ENCODE measurements around the gene ARL4D.
"Not testable (repeated sequence)": the region's sequence is repeated elsewhere in the genome, so short reads cannot be mapped to it uniquely, and the experiment has no call there.

ARL4D gene

GRCh38 chr17:43363181-43363925, 35.4 kb upstream of the ARL4D start:
- Histone ChIP-seq H3K9me3 (ENCODE audit: low read length) (no peaks in the 10 kb centered on the region), H3K4me3 (ENCODE audit: low read length) (no peak overlapping the region), H2AFZ (ENCODE audit: low read depth, low read length) (no peak overlapping the region), H3K36me3 (ENCODE audit: insufficient read depth, low read length) (no peaks in the 10 kb centered on the region), H3K27me3 (ENCODE audit: insufficient read depth, low read length) (no peaks in the 10 kb centered on the region), H3K4me1 (ENCODE audit: insufficient read depth, low read length) (peaks cover 4% of the 10 kb centered on the region)

GRCh38 chr17:43363926-43364285, 34.9 kb upstream of the ARL4D start:
- Histone ChIP-seq H2AFZ (ENCODE audit: low read depth, low read length) (no peak overlapping the region), H3K4me1 (ENCODE audit: insufficient read depth, low read length) (peaks cover 4% of the 10 kb centered on the region), H3K9me3 (ENCODE audit: low read length) (no peaks in the 10 kb centered on the region), H3K4me3 (ENCODE audit: low read length) (no peak overlapping the region), H3K36me3 (ENCODE audit: insufficient read depth, low read length) (no peaks in the 10 kb centered on the region), H3K27me3 (ENCODE audit: insufficient read depth, low read length) (no peaks in the 10 kb centered on the region)

GRCh38 chr17:43365356-43365755, 33.4 kb upstream of the ARL4D start:
- no peaks in the 10 kb centered on the region for H3K27me3 ChIP-seq (ENCODE audit: insufficient read depth, low read length)
- no peak overlapping the region for H2AFZ ChIP-seq (ENCODE audit: low read depth, low read length)
- no peaks in the 10 kb centered on the region for H3K4me1 ChIP-seq (ENCODE audit: insufficient read depth, low read length)
- H3K36me3 ChIP-seq (ENCODE audit: insufficient read depth, low read length), result no peaks in the 10 kb centered on the region
- H3K9me3 ChIP-seq (ENCODE audit: low read length), result no peaks in the 10 kb centered on the region
- H3K4me3 ChIP-seq (ENCODE audit: low read length), result no peak overlapping the region

- H3K27me3 ChIP-seq (ENCODE audit: insufficient read depth, low read length); H3K4me1 ChIP-seq (ENCODE audit: insufficient read depth, low read length); H3K4me3 ChIP-seq (ENCODE audit: low read length); H3K36me3 ChIP-seq (ENCODE audit: insufficient read depth, low read length); H3K9me3 ChIP-seq (ENCODE audit: low read length); H2AFZ ChIP-seq (ENCODE audit: low read depth, low read length): not testable (repeated sequence)
These were observed 32.9 kb upstream of the ARL4D start for GRCh38 chr17:43365921-43366320.

GRCh38 chr17:43366891-43367736, 31.7 kb upstream of the ARL4D start:
- H2AFZ ChIP-seq (ENCODE audit: low read depth, low read length), result no peak overlapping the region
- H3K9me3 ChIP-seq (ENCODE audit: low read length), result no peaks in the 10 kb centered on the region
- H3K4me1 ChIP-seq (ENCODE audit: insufficient read depth, low read length), result peaks cover 2% of the 10 kb centered on the region
- H3K36me3 ChIP-seq (ENCODE audit: insufficient read depth, low read length), result no peaks in the 10 kb centered on the region
- H3K27me3 ChIP-seq (ENCODE audit: insufficient read depth, low read length), result no peaks in the 10 kb centered on the region
- no peak overlapping the region for H3K4me3 ChIP-seq (ENCODE audit: low read length)

GRCh38 chr17:43367737-43368242, 31.0 kb upstream of the ARL4D start:
- Histone ChIP-seq H3K9me3 (ENCODE audit: low read length) (no peaks in the 10 kb centered on the region), H3K4me3 (ENCODE audit: low read length) (no peak overlapping the region), H3K36me3 (ENCODE audit: insufficient read depth, low read length) (no peaks in the 10 kb centered on the region), H3K4me1 (ENCODE audit: insufficient read depth, low read length) (peaks cover 8% of the 10 kb centered on the region), H2AFZ (ENCODE audit: low read depth, low read length) (no peak overlapping the region), H3K27me3 (ENCODE audit: insufficient read depth, low read length) (no peaks in the 10 kb centered on the region)

GRCh38 chr17:43368740-43369506, 29.9 kb upstream of the ARL4D start:
- H3K27me3 ChIP-seq (ENCODE audit: insufficient read depth, low read length), result no peaks in the 10 kb centered on the region
- no peak overlapping the region for H3K4me3 ChIP-seq (ENCODE audit: low read length)
- H2AFZ ChIP-seq (ENCODE audit: low read depth, low read length), result no peak overlapping the region
- H3K9me3 ChIP-seq (ENCODE audit: low read length), result no peaks in the 10 kb centered on the region
- H3K36me3 ChIP-seq (ENCODE audit: insufficient read depth, low read length), result no peaks in the 10 kb centered on the region
- peaks cover 15% of the 10 kb centered on the region for H3K4me1 ChIP-seq (ENCODE audit: insufficient read depth, low read length)

- no peaks in the 10 kb centered on the region for H3K36me3 ChIP-seq (ENCODE audit: insufficient read depth, low read length)
- no peaks in the 10 kb centered on the region for H3K9me3 ChIP-seq (ENCODE audit: low read length)
- no peak overlapping the region for H2AFZ ChIP-seq (ENCODE audit: low read depth, low read length)
- no peak overlapping the region for H3K4me3 ChIP-seq (ENCODE audit: low read length)
- no peaks in the 10 kb centered on the region for H3K27me3 ChIP-seq (ENCODE audit: insufficient read depth, low read length)
- peaks cover 15% of the 10 kb centered on the region for H3K4me1 ChIP-seq (ENCODE audit: insufficient read depth, low read length)
These were observed 28.8 kb upstream of the ARL4D start for GRCh38 chr17:43369986-43370385.

GRCh38 chr17:43371227-43371821, 27.5 kb upstream of the ARL4D start:
- Histone ChIP-seq H2AFZ (ENCODE audit: low read depth, low read length) (no peak overlapping the region), H3K27me3 (ENCODE audit: insufficient read depth, low read length) (no peaks in the 10 kb centered on the region), H3K4me3 (ENCODE audit: low read length) (no peak overlapping the region), H3K9me3 (ENCODE audit: low read length) (no peaks in the 10 kb centered on the region), H3K4me1 (ENCODE audit: insufficient read depth, low read length) (peaks cover 15% of the 10 kb centered on the region), H3K36me3 (ENCODE audit: insufficient read depth, low read length) (no peaks in the 10 kb centered on the region)

GRCh38 chr17:43372273-43372911, 26.4 kb upstream of the ARL4D start:
- peaks cover 15% of the 10 kb centered on the region for H3K4me1 ChIP-seq (ENCODE audit: insufficient read depth, low read length)
- H3K9me3 ChIP-seq (ENCODE audit: low read length), result no peaks in the 10 kb centered on the region
- H2AFZ ChIP-seq (ENCODE audit: low read depth, low read length), result no peak overlapping the region
- H3K36me3 ChIP-seq (ENCODE audit: insufficient read depth, low read length), result no peaks in the 10 kb centered on the region
- H3K4me3 ChIP-seq (ENCODE audit: low read length), result no peak overlapping the region
- H3K27me3 ChIP-seq (ENCODE audit: insufficient read depth, low read length), result no peaks in the 10 kb centered on the region

GRCh38 chr17:43373356-43373755, 25.4 kb upstream of the ARL4D start:
- no peaks in the 10 kb centered on the region for H3K36me3 ChIP-seq (ENCODE audit: insufficient read depth, low read length)
- H2AFZ ChIP-seq (ENCODE audit: low read depth, low read length), result peak overlapping the region; percentile 9
- peaks cover 15% of the 10 kb centered on the region for H3K4me1 ChIP-seq (ENCODE audit: insufficient read depth, low read length)
- no peaks in the 10 kb centered on the region for H3K27me3 ChIP-seq (ENCODE audit: insufficient read depth, low read length)
- H3K4me3 ChIP-seq (ENCODE audit: low read length), result no peak overlapping the region
- H3K9me3 ChIP-seq (ENCODE audit: low read length), result no peaks in the 10 kb centered on the region

GRCh38 chr17:43375915-43376314, 22.9 kb upstream of the ARL4D start:
- not testable (repeated sequence) for H3K36me3 ChIP-seq (ENCODE audit: insufficient read depth, low read length); H3K4me3 ChIP-seq (ENCODE audit: low read length); H3K9me3 ChIP-seq (ENCODE audit: low read length); H3K27me3 ChIP-seq (ENCODE audit: insufficient read depth, low read length); H2AFZ ChIP-seq (ENCODE audit: low read depth, low read length)
- peaks cover 15% of the 10 kb centered on the region for H3K4me1 ChIP-seq (ENCODE audit: insufficient read depth, low read length)
